Hippocampal formation (tissue), 2 donors: ENCODE data around the gene RTEL1.
"Not testable (repeated sequence)": the region's sequence is repeated elsewhere in the genome, so short reads cannot be mapped to it uniquely, and the experiment has no call there.

ENCODE experiments used
- DNase-seq, 2 donors: peaks; one replicate each; lab custom pipeline; 2025; lab: John Stamatoyannopoulos, UW

Gene RTEL1

DNA sequence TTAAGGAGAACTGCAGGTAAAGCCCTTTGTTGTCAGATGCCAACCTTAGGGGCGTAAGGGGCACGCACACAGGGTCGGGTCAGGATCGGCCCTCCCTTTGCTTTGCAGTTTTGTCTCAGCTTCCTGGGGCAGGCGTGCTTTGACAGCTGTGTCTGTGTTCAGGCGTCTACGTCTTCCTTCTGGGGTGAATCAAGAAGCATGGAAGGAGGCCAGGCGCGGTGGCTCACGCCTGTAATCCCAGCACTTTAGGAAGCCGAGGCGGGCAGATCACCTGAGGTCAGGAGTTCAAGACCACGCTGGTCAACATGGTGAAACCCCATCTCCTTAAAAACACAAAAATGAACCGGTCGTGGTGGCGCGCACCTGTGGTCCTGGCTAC is 51.0 kb downstream of the RTEL1 start:
- DNase-seq: no peak

DNA sequence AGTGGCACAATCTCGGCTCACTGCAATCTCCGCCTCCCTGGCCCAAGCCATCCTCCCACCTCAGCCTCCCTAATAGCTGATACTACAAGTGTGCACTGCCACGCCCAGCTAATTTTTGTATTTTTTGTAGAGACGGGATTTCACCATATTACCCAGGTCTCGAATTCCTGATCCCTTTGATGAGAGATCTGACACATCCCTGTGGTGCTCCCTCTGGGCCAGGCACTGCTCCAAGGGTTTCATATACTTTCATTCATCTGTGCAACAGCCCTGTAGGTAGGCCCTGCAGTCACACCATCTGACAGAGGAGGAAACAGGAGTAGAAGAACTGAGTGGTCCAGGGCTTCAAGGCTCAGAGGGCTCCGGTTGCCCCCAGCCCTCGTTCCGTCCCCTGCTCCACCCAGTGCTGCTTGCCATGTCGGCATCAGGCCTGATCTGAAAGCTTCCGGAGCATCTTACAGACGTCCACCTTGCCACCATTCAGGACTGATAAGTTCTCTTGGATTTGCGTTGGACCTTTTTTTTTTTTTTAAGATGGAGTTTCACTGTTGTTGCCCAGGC is 53.1 kb downstream of the RTEL1 start:
- no peak for DNase-seq

DNA sequence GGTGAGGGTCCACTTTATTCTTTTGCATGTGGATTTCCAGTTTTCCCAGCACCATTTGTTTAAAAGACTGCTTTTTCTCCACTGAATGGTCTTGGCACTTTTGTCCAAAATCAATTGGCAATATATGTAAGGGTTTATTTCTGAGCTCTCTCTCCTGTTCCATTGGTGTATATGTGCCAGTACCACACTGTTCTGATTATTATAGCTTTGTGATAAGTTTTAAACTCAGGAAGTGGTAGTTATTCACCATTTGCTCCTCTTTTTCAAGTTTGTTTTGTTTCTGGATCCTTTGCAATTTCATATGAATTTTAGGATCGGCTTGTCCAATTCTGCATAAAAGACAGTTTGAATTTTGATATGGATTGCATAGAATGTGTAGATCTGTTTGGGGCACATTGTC is 54.1 kb downstream of the RTEL1 start:
- DNase-seq: no peak

DNA sequence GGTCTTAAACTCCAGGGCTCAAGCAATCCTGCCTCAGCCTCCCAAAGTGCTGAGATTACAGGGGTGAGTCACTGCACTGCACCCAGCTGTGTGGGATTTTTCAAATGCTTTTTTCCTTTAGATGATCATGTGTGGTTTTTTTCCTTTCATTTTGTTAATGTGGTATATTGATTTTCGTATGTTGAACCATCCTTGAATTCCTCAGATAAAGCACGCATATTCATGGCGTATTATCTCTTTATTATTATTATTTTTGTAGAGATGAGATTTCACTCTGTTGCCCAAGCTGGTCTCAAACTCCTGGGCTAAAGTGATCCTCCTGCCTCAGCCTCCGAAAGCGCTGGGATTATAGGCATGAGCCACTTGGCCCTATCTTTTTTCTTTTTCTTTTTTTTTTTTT is 56.7 kb downstream of the RTEL1 start:
- DNase-seq: no peak

DNA sequence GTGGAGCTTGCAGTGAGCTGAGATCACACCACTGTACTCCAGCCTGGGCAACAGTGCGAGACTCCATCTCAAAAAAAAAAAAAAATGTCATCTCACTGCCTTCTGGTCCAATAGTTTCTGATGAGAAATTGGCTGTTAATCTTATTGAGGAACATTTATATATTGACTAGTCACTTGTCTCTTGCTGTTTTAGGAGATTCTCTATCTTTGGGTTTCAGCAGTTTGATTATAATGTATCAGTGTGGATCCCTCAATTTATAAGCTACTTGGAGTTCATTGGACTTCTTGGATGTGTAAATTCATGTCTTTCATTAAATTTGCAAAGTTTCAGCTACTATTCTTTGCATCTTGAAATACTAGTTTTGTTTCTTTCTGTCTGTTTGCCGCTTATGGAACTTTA is 60.9 kb downstream of the RTEL1 start:
- no peak for DNase-seq

DNA sequence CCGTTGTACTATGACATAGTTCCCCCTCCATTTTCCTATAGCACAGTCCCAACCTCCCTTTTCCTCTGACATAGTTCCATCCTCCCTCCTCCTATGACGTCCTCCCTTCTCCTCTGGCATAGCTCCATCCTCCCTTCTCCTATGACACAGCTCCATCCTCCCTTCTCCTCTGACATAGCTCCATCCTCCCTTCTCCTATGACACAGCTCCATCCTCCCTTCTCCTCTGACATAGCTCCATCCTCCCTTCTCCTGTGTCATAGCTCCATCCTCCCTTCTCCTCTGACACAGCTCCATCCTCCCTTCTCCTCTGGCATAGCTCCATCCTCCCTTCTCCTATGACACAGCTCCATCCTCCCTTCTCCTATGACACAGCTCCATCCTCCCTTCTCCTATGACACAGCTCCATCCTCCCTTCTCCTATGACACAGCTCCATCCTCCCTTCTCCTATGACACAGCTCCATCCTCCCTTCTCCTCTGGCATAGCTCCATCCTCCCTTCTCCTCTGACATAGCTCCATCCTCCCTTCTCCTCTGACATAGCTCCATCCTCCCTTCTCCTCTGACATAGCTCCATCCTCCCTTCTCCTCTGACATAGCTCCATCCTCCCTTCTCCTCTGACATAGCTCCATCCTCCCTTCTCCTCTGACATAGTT is 65.0 kb downstream of the RTEL1 start:
- DNase-seq: not testable (repeated sequence)

DNA sequence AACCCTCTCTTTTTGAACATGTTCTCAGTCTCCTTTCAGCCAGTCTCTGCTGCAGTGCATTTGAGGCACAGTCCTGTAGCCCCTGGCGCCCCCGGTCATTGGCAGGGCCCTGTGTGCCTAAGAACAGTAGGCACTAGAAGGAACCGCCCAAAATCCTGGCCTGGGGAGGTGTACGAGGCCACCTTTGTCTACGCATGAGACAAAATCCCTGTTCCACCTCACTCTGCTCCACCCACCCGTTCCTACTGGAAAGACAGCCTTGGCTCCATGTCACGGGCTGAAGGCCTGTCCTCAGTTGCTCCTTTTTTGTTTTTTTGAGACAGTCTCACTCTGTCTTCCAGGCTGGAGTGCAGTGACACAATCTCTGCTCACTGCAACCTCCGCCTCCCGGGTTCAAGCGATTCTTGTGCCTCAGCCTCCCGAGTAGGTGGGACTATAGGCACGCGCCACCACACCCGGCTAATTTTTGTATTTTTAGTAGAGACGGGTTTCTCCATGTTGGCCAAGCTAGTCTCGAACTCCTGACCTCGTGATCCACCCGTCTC is 72.1 kb downstream of the RTEL1 start:
- not testable (repeated sequence) for DNase-seq

DNA sequence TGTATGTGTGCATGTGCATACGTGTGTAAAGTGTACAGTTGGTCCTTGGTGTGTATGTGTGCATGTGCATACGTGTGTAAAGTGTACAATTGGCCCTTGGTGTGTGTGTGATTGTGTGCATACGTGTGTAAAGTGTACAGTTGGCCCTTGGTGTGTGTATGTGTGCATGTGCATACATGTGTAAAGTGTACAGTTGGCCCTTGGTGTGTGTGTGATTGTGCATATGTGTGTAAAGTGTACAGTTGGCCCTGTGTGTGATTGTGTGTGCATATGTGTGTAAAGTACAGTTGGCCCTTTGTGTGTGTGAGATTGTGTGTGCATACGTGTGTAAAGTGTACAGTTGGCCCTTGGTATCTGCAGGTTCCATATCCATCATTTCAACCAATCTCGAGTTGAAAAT is 73.3 kb downstream of the RTEL1 start:
- DNase-seq: no peak

DNA sequence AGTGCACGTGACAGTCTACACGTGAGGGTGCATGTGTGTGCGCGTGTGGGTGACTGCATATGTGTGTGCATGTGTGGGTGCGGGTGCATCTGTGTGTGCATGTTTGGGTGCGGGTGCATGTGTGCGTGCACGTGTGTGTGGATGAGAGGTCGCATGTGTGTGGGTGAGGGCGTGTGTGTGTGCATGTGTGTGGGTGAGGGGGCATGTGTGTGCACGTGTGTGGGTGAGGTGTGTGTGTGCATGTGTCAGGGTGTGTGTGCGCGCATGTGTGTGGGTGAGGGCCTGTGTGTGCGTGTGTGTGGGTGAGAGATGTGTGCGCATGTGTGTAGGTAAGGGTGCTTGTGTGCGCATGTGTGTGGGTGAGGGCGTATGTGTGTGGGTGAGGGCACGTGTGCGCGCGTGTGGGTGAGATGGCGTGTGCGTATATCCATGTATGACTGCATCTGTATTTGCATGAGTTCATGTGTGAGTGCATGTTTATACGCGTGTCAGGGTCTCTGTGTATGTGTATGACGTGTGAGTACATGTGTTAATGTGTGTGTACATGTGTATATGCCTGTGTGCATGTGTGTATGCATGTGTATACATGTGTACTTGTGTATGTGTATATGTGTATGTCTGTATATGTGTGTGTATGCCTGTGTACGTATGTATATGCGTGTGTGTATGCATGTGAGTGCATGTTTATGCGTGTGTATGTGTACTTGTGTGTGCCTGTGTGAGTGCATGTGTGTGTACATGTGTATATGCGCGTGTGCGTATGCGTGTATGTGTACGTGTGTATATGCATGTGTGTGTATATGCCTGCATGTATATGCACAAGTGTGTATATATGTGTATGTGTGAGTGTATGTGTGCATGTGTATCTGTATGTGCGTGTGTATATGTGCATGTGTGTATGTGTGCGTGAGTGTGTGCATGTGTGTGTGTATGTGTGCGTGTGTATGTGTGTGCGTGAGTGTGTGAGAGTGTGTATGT is 74.3 kb downstream of the RTEL1 start:
- no peak for DNase-seq

DNA sequence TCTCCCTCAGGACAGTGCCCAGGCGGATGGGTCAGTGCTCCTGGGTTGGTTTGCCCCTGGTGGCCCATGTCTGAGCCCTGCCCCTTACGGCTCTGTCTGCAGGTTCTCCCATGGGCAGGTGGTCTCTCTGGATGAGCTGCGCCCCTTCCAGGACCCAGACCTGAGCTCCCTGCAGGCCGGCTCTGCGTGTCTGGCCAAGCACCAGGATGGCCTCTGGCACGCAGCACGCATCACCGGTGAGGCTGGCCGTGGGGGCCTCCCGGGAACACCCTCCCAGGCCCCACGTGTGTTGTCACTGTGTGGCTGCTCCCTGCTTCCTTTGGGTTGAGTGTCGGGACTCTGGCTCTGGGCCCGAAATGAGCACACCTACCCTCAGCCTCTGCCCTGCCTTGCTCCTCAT is 75.0 kb downstream of the RTEL1 start:
- DNase-seq: no peak

DNA sequence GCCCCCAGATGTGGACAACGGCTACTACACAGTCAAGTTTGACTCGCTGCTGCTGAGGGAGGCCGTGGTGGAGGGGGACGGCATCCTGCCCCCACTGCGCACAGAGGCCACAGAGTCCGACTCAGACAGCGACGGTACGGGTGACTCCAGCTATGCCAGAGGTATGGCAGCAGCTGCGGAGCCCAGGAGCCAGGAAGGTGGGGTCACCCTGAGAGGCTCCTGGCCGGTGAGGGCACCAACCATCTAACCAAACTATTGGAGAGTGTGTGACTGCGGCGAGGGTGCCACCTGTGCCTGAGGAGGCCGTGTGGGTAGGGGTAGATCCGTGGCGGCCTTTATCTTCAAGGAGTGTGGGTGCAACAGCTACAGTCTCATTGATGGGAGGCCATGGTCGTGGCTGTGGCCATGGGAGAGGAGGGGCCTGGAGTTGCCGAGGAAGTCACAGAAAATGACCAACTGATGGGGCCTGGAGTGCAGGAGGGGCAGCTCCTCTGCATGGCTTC is 75.5 kb downstream of the RTEL1 start:
- no peak for DNase-seq

DNA sequence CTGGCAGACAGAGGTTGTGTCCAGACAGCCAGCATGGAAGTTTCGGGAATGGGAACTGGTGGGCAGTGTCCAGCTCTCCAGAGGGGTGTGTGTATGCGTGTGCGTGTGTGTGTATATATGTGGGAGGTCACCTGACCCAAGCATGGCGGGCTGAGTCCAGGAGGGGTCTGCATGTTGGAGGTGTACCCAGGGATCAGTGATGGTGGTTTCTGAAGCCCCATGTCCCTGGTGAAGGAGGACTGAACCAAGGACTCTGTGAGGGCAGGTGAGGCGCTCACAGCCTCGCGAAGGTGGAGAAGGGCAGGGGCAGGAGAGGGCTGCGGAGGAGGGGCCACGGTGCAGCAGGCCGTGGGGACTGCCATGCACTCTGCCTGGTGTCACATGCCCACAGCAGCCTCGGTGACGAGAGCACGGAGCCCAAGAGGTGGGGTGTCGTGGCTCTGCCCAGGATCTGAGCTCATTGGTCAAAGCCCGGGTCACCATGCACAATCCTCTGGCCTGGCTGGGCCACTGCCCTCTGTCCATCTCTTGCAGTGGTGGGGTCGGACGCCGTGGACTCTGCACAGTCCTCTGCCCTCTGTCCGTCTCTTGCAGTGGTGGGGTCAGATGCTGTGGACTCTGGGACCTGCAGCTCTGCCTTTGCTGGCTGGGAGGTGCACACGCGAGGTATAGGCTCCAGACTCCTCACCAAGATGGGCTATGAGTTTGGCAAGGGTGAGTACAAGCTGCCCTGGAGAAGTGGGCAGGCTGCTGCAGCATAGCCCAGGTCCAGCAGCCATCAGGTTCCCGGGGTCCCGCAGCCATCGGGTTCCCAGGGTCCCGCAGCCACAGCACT is 76.2 kb downstream of the RTEL1 start:
- DNase-seq: no peak

DNA sequence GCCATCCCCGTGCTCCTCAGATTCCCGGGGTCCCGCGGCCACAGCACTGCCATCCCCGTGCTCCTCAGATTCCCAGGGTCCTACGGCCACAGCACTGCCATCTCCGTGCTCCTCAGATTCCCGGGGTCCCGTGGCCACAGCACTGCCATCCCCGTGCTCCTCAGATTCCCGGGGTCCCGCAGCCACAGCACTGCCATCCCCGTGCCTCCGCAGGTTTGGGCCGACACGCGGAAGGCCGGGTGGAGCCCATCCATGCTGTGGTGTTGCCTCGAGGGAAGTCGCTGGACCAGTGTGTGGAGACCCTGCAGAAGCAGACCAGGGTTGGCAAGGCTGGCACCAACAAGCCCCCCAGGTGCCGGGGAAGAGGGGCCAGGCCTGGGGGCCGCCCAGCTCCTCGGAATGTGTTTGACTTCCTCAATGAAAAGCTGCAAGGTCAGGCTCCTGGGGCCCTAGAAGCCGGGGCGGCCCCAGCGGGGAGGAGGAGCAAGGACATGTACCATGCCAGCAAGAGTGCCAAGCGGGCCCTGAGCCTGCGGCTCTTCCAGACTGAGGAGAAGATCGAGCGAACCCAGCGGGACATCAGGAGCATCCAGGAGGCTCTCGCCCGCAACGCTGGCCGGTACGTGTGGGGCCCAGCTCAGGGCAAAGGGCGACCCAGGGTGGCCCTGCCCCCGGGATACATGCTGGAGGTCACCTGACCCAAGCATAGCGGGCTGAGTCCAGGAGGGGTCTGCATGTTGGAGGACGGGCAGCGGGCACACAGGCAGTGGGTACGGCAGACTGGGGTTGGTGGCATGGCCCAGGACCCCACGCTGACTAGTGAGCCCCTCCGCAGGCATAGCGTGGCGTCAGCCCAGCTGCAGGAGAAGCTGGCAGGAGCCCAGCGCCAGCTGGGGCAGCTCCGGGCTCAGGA is 77.1 kb downstream of the RTEL1 start:
- DNase-seq: peak in 1 of 2 donors; percentile 29

DNA sequence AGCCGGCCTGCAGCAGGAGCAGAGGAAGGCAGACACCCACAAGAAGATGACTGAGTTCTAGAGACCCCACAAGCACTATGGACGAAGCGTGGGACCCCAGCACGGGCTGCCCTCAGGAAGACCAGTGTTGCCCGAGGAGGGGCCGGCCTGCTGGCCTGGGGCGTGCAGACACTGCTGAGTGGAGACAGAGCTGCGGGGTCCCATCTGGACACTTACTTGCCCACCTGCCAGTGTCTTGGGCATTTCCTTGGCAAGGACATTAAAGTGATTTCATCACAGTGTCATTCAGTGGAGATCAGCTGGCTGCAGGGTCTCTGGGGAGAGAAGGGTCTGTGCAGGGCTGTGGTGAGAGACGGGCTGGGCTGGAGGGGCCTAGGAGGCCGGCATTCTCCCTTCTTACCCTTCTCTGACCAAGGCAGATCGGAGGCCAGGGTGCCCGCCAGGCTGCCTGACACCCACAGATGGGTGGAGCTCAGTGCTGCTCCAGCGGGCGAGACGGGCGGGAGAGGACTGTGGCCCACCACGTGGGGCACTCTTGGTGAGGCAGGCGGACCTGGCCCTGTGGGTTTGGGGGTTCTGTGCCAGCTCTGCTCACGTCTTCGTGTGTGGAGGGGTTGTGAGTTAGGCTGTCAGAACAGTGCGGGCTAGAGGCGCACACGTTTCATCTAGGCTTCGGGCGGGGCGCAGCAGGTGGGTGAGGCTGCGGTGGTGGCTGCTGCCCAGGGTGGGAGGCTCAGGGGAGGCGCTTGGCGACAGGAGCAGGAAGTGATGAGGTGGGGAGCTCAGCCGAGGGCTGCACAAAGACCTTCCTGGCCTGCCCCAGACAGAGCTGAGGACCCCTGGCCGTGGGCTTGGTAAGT is 78.0 kb downstream of the RTEL1 start, which contains the start of gene LIME1:
Gene LIME1 (plus strand): TSS at position 806 of the 860 bp plus-strand sequence. CDS start 886 bp downstream, outside the sequence.
- no peak for DNase-seq

DNA sequence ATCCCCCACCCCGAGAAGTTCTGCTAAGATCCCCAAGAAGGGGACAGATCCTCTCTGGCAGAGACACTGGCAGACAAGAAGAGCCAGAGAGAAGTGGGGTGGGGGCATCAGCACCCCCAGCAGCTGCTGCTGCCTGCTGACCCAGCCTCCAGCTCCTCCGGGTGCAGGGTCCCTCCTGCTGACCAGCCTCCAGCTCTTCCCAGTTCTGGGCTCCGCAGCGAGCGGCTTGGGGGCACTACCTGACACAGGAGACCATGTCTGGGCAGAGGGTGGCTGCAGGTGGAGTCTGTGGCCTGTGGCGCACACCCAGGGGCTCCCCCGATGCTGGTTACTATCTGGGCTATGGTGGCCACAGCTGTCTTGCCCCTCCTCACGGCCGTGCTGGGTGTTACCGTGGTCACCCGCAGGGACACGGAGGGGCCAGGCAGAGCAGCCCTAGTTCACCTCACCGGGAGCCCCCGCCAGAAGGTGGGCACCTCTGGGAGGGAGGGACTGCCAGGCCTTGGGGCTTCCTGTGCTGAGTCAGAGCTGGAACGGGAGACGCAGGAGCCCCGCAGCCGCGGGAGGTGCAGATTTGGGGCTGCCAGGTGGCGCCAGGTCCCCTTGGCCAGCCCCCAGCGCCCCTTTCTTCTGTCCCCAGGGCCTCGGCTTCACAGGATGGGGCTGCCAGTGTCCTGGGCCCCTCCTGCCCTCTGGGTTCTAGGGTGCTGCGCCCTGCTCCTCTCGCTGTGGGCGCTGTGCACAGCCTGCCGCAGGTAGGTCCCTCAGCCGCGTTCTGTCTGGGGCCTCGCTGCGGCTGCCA is 79.0 kb downstream of the RTEL1 start:
- no peak for DNase-seq

DNA sequence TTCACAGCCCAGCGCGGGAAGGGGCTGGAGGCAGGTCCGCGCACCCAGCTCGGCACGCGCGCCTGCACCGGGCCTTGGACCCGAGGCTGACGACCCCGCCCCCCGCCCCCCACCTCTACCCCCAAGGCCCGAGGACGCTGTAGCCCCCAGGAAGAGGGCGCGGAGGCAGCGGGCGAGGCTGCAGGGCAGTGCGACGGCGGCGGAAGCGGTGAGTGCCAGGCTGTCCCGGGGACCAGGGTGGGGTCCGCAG is 79.5 kb downstream of the RTEL1 start:
- no peak for DNase-seq

DNA sequence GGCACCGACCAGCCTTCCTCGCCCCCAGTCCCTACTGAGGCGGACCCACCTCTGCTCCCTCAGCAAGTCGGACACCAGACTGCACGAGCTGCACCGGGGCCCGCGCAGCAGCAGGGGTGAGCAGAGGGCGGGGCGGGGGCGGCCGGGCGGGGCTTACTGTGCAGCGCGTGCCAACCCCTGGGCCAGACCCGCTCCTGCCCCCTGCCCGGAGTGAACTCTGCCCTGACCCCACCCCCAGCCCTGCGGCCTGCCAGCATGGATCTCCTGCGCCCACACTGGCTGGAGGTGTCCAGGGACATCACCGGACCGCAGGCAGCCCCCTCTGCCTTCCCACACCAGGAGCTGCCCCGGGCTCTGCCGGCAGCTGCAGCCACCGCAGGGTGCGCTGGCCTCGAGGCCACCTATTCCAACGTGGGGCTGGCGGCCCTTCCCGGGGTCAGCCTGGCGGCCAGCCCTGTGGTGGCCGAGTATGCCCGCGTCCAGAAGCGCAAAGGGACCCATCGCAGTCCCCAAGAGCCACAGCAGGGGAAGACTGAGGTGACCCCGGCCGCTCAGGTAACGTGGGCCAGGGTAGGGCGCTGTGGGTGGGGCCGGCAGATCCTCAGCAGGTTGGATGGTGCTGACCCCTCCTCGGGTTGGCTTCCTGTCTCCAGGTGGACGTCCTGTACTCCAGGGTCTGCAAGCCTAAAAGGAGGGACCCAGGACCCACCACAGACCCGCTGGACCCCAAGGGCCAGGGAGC is 80.0 kb downstream of the RTEL1 start:
- DNase-seq: no peak

DNA sequence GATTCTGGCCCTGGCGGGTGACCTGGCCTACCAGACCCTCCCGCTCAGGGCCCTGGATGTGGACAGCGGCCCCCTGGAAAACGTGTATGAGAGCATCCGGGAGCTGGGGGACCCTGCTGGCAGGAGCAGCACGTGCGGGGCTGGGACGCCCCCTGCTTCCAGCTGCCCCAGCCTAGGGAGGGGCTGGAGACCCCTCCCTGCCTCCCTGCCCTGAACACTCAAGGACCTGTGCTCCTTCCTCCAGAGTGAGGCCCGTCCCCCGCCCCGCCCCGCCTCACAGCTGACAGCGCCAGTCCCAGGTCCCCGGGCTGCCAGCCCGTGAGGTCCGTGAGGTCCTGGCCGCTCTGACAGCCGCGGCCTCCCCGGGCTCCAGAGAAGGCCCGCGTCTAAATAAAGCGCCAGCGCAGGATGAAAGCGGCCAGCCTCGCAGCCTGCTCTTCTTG is 80.6 kb downstream of the RTEL1 start:
- no peak for DNase-seq
